LoVo (cell line): ENCODE results near the gene CRIM1.

Experiments
- DNase-seq: peaks from one replicate; pipeline ENCODE4 v3.0.0-alpha.2; 2016; ENCODE audit warnings: low spot score

CRIM1 gene

GRCh38 chr2:36456227-36457175, 100.9 kb downstream of the CRIM1 start:
- no peak for DNase-seq

GRCh38 chr2:36458106-36458505, 102.5 kb downstream of the CRIM1 start:
- no peak for DNase-seq

DNA sequence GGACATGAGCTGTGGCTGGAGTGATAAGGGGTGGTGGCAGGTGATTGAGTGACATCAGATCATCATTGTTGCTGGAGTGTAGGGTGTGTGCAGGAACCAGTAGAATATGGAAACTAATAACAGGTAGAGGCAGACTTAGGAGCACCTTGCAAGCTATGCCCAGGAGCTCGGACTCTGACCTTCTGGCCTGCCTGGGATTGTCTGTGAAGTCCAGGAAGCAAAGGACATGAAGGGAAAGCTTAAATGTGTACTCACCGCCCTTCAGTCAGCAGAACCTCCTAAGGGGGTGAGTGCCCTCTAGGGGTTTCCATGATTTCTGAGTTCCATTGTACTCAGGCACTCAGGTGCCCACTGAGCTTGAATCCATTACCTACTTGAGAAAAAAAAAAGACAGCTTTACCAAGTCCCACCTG, 104.2 kb downstream of the CRIM1 start:
- DNase-seq: peak; percentile 57

GRCh38 chr2:36461039-36461681, 105.6 kb downstream of the CRIM1 start:
- no peak for DNase-seq

DNA sequence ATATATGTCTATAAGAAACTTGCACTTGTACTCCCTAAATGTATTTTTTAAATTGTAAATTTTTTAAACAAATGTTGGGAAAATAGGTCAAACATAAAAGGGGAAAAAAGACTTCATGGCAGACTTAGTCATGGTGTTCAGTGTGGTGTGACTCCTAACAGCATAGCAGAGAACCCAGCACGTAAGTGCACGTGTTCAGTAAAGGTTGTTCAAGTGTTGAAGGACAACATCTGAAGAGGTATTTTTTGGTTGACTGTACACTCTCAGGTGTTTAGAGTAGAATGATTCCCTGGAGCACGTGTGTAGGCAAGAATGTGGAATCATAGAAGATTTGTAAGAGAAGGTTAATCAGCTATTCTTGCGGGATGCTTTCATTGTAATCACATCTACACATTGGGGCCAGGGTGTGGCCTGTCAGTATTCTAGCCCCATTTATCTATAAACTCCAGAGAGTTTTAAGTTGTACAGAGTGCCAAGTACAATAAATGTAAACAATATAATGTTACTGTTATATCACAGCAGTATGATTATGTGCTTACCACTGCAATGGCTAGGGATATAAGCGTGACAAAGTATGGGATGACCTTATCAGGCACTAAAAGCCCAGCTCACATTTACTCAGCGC, 106.8 kb downstream of the CRIM1 start:
- no peak for DNase-seq

DNA sequence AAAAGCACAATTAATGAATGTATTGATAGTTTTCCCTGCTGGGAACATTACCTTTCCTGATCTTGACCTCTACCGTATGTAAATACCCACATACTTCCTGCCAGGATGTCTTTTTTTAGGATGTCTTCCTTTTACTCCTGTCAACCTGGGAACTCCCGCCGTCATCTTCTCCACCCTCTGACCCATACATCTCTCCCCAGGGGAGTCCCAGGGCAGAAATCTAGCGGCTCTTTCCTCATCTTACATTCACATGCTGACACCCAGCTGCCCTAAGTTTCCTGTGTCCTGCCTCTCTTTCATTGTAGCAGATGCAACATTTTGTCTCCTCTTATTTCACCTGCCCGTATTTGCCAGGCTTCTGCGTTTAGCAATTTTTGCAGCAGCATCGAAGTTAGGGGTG, 107.8 kb downstream of the CRIM1 start:
- no peak for DNase-seq

GRCh38 chr2:36464006-36464721, 108.6 kb downstream of the CRIM1 start:
- DNase-seq: no peak

GRCh38 chr2:36466135-36466534, 110.6 kb downstream of the CRIM1 start:
- DNase-seq: no peak

GRCh38 chr2:36468463-36469105, 113.0 kb downstream of the CRIM1 start:
- no peak for DNase-seq

DNA sequence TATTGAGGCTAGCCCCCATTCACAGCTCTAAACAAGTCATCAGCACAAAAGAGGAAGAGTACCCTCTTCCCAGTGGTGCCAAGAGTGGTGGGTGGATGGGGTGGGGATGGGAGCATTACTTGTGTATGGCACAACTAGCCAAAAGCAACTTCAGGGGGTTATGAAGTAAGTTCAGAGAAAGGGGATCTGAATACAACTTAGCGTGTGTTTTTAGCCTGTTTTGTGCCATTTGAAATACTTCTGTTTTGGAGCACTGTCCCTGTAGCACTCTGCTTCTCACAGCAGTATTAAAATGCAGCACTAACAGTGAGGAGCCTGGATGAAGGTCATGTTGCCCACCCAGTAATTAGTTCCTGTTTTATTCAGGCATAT, 113.5 kb downstream of the CRIM1 start:
- DNase-seq: no peak

- no peak for DNase-seq
Measured at GRCh38 chr2:36469710-36470109, 114.1 kb downstream of the CRIM1 start.

DNA sequence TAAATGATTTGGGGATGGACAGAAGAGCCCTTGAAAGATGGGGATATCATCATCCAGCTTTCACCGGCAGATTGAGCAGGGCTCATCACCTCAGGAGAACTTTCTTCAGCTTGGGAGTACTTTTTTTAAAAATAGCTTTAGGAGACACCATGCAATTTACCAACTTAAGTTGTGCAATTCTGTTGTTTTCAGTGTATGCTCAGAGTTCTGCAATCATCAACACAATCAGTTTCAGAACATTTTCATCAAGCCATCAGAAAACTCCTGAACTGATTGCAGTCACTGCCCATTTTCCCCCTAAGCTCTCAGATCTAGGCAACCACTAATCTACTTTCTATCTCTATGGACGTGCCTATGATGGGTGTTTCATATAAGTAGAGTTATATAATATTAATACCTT, 117.7 kb downstream of the CRIM1 start:
- no peak for DNase-seq

DNA sequence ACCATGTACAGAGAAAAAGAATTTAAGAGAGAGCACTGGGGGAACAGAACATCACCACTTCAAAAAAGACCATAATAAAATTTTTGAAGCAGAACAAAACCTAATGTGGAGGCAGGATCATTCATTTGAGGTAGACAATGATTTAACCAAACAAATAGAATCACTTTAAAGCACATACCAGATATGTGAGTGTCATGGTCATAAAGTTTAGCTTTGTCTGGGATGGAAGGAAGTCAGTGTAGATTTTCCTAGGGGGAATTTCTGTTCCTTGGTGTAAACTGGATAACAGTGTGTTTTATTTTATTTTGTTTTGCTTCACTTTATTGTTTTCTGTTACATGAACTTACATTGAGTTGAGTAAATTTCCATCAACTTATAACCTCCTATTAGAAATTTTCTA, 120.8 kb downstream of the CRIM1 start:
- DNase-seq: peak; percentile 15

DNA sequence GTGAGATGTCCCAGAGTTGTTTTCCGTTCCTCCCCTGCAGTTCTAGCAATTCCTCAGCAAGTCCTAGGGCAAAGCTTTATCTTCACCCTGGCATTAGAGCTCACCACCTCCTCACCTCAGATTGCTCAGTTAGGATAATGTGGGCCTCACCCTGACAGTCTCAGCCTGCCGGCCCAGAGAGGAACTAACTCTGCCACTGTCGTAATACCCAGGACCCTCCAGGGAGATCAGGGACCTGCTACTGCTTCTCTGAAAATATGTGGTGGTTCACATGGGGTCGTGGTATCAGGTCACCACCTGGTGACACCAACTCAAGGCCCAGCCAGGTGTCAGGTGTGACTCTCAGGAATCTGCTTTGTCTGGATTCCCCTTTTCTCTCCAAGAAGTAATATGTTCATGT, 121.7 kb downstream of the CRIM1 start:
- DNase-seq: no peak

DNA sequence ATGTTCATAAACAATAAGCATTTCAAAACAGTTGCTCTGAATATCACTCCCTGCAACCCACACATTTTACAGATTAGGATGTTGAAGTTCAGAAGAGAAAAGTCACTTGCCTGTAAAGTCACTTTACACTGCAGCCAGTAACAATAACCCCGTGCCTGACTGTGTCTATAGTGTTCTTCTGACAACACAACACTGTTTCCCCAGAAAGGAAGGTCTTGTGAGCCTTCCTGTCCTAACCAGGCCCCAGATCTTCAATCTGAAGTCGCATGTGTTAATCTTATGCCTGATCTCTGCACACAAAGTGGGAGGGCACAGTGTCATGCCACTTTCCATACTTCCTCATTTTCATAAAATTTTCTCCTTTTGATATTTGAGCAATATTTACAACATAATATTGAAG, 122.2 kb downstream of the CRIM1 start:
- no peak for DNase-seq

GRCh38 chr2:36478332-36478738, 122.8 kb downstream of the CRIM1 start:
- no peak for DNase-seq

- no peak for DNase-seq
Measured at GRCh38 chr2:36478999-36479398, 123.4 kb downstream of the CRIM1 start.

- DNase-seq: no peak
Measured at GRCh38 chr2:36479406-36479805, 123.8 kb downstream of the CRIM1 start.

- no peak for DNase-seq
Measured at GRCh38 chr2:36480028-36480427, 124.5 kb downstream of the CRIM1 start.

- no peak for DNase-seq
Measured at GRCh38 chr2:36480636-36481035, 125.1 kb downstream of the CRIM1 start.

GRCh38 chr2:36481709-36482108, 126.1 kb downstream of the CRIM1 start:
- no peak for DNase-seq
